ENCODE measurements around the gene SERINC2. TPM values are rescaled to one million over a fixed set of nuclear protein-coding genes. Genes with fewer than 3 reads are reported as not detected.

Gene SERINC2
- total and polyA plus RNA-seq, 4 donors, result 4.9 to 66.4 (median 38.7) TPM

- Histone ChIP-seq H3K4me1 (ENCODE audit: control insufficient read depth in 4 of 4, insufficient read depth in 4 of 4, low read length in 3 of 4) (peaks cover 3 to 22% (median 7%) of the 10 kb centered on the region in 4 donors), H3K4me3 (ENCODE audit: low read depth in 1 of 3, low read length in 3 of 3) (no peak overlapping the region), H3K9me3 (ENCODE audit: control insufficient read depth in 4 of 4, low read length in 3 of 4) (no peaks in the 10 kb centered on the region), H3K36me3 (ENCODE audit: control insufficient read depth in 4 of 4, insufficient read depth in 3 of 4, low read depth in 1 of 4, low read length in 3 of 4) (no peaks in the 10 kb centered on the region), H3K27ac (ENCODE audit: low read depth in 1 of 2, low read length in 2 of 2) (peak overlapping the region; percentile 75 to 85), H3K9ac (ENCODE audit: low read depth in 1 of 2, low read length in 2 of 2) (peak overlapping the region in 1 of 2 donors; percentile 72), H3K27me3 (ENCODE audit: control insufficient read depth in 4 of 4, insufficient read depth in 4 of 4, low read length in 3 of 4) (no peaks in the 10 kb centered on the region)
- 19% methylated on average over 8 of the region's 8 CpGs for WGBS
- peak; percentile 59 for DNase-seq (ENCODE audit: low spot score)
- TF ChIP-seq HNF4G (IDR thresholded peaks at IDR 0.05) (no peak), TAF1 (conservative IDR thresholded peaks at IDR 0.05) (no peak), FOXA2 (IDR thresholded peaks at IDR 0.05) (peak; percentile 27), YY1 (IDR thresholded peaks at IDR 0.05) (peak; percentile 53), JUND (IDR thresholded peaks at IDR 0.05) (peak; percentile 43 to 84), CTCF (IDR thresholded peaks at IDR 0.05; ENCODE audit: low read depth, low read length, missing input control) (no peak), SP1 (IDR thresholded peaks at IDR 0.05) (peak; percentile 63), ATF3 (IDR thresholded peaks at IDR 0.05) (no peak), RXRA (IDR thresholded peaks at IDR 0.05) (peak; percentile 66 to 94), EGR1 (IDR thresholded peaks at IDR 0.05; ENCODE audit: low read depth in 2 of 2) (no peak), NR2F2 (IDR thresholded peaks at IDR 0.05) (peak; percentile 99), HNF4A (conservative IDR thresholded peaks at IDR 0.05) (peak; percentile 32 to 63), FOXA1 (IDR thresholded peaks at IDR 0.05) (peak; percentile 48), GABPA (IDR thresholded peaks at IDR 0.05 in 1 of 2, conservative IDR thresholded peaks at IDR 0.05 in 1 of 2) (peak; percentile 63 to 86), REST (IDR thresholded peaks at IDR 0.05) (peak; percentile 32), RAD21 (IDR thresholded peaks at IDR 0.05) (peak in 1 of 2 donors; percentile 13)
- TF ChIP-seq, protein P1, sequence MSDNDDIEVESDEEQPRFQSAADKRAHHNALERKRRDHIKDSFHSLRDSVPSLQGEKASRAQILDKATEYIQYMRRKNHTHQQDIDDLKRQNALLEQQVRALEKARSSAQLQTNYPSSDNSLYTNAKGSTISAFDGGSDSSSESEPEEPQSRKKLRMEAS (IDR thresholded peaks at IDR 0.05), result peak; percentile 42
- TF ChIP-seq, protein P2, sequence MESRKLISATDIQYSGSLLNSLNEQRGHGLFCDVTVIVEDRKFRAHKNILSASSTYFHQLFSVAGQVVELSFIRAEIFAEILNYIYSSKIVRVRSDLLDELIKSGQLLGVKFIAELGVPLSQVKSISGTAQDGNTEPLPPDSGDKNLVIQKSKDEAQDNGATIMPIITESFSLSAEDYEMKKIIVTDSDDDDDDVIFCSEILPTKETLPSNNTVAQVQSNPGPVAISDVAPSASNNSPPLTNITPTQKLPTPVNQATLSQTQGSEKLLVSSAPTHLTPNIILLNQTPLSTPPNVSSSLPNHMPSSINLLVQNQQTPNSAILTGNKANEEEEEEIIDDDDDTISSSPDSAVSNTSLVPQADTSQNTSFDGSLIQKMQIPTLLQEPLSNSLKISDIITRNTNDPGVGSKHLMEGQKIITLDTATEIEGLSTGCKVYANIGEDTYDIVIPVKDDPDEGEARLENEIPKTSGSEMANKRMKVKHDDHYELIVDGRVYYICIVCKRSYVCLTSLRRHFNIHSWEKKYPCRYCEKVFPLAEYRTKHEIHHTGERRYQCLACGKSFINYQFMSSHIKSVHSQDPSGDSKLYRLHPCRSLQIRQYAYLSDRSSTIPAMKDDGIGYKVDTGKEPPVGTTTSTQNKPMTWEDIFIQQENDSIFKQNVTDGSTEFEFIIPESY (IDR thresholded peaks at IDR 0.05), result peak; percentile 81
These were observed 31.9 kb downstream of the SERINC2 start for GRCh38 chr1:31444725-31445448.

All from liver (tissue), 9 donors.